GM12878 (cell line): ENCODE data around the gene ANKRD28.

Experiments
- ATF3 ChIP-seq: IDR thresholded peaks from 2 replicates; pipeline ENCODE4 v1.6.1; 2011; ENCODE audit warnings: low read depth, mild to moderate bottlenecking, low read length, moderate library complexity, borderline replicate concordance; ENCODE audit errors: extremely low read depth
- CTCF ChIP-seq, 3 experiments: IDR thresholded peaks in 2 of 3; conservative IDR thresholded peaks in 1 of 3; 2 replicates each; pipeline ENCODE4 v1.5.1; 2011; ENCODE audit warnings: low read depth in 3 of 3, low read length in 3 of 3, mild to moderate bottlenecking in 3 of 3, control low read depth in 2 of 3, moderate library complexity in 2 of 3, inconsistent platforms in 1 of 3, mixed read lengths in 1 of 3; ENCODE audit not compliant: control insufficient read depth in 2 of 3, insufficient read depth in 1 of 3; ENCODE audit errors: extremely low read depth in 1 of 3
- EP300 ChIP-seq, 2 experiments: fragments of 150-350 bp in 1 of 2; IDR thresholded peaks; 2 replicates each; pipeline ENCODE4 v1.6.1; 2011 to 2012; ENCODE audit warnings: low read depth in 2 of 2, low read length in 2 of 2, borderline replicate concordance in 1 of 2, improper control_type of control experiment in 1 of 2, inconsistent platforms in 1 of 2; ENCODE audit not compliant: control insufficient read depth in 1 of 2
- NBN ChIP-seq: fragments of 450-650 bp; IDR thresholded peaks from 2 replicates; pipeline ENCODE4 v1.6.1; 2016
- PAX5 ChIP-seq: IDR thresholded peaks from 2 replicates; pipeline ENCODE4 v1.6.1; 2011; ENCODE audit warnings: low read depth, low read length, borderline replicate concordance
- POLR2A ChIP-seq: IDR thresholded peaks from 2 replicates; pipeline ENCODE4 v1.6.1; 2011; ENCODE audit warnings: low read depth, mild to moderate bottlenecking, low read length
- POLR2AphosphoS5 ChIP-seq: IDR thresholded peaks from 2 replicates; pipeline ENCODE4 v1.6.1; 2011; ENCODE audit warnings: mild to moderate bottlenecking, low read length, inconsistent platforms
- RFX5 ChIP-seq: IDR thresholded peaks from 2 replicates; pipeline ENCODE4 v1.6.1; 2011; ENCODE audit warnings: low read depth, low read length, improper control_type of control experiment
- SREBF2 ChIP-seq: IDR thresholded peaks from 2 replicates; pipeline ENCODE4 v1.6.1; 2012; ENCODE audit warnings: mild to moderate bottlenecking, low read length
- TAF1 ChIP-seq: IDR thresholded peaks from 2 replicates; pipeline ENCODE4 v1.6.1; 2011; ENCODE audit warnings: mild to moderate bottlenecking, low read depth, low read length, borderline replicate concordance
- TBL1XR1 ChIP-seq: IDR thresholded peaks from 2 replicates; pipeline ENCODE4 v1.6.1; 2012; ENCODE audit warnings: low read depth, low read length, improper control_type of control experiment

GRCh38 chr3:15694628-15695027 is 103.2 kb downstream of the ANKRD28 start:
- TF ChIP-seq CTCF (IDR thresholded peaks at IDR 0.05 in 2 of 3, conservative IDR thresholded peaks at IDR 0.05 in 1 of 3; ENCODE audit: control insufficient read depth in 2 of 3, extremely low read depth in 1 of 3, insufficient read depth in 1 of 3, low read depth in 3 of 3, low read length in 3 of 3) = no peak
- TF ChIP-seq TAF1 = no peak
- TF ChIP-seq SREBF2 = no peak
- no peak for TF ChIP-seq POLR2A
- no peak for TF ChIP-seq RFX5
- TF ChIP-seq EP300 (IDR thresholded peaks at IDR 0.05; ENCODE audit: borderline replicate concordance in 1 of 2, control insufficient read depth in 1 of 2, low read depth in 2 of 2, low read length in 2 of 2) = no peak
- no peak for TF ChIP-seq PAX5
- no peak for TF ChIP-seq ATF3
- no peak for TF ChIP-seq POLR2AphosphoS5
- TF ChIP-seq NBN = no peak
- TF ChIP-seq TBL1XR1 = no peak
